ENCODE results near the gene SLC26A1. TPM values are rescaled to one million over a fixed set of nuclear protein-coding genes. Genes with fewer than 3 reads are reported as not detected.

The SLC26A1 gene
- total RNA-seq, 1 experiment from 2014 or later: 0.22 TPM

- Histone ChIP-seq H3K4me1 (ENCODE audit: control insufficient read depth in 1 of 2, insufficient read depth in 2 of 2, low read length in 2 of 2) (peaks cover 14 to 21% of the 10 kb centered on the region in 2 experiments), H3K9me2 (ENCODE audit: insufficient read depth) (no peaks in the 10 kb centered on the region), H3K79me2 (ENCODE audit: insufficient read depth, low read length) (no peaks in the 10 kb centered on the region), H3K27me3 (ENCODE audit: insufficient read depth, low read length) (no peaks in the 10 kb centered on the region), H3K9me3 (ENCODE audit: control insufficient read depth in 1 of 2, insufficient read depth in 1 of 2, low read depth in 1 of 2, low read length in 2 of 2) (no peaks in the 10 kb centered on the region), H2AFZ (ENCODE audit: low read depth, low read length, poor library complexity, severe bottlenecking) (no peak overlapping the region), H3K27ac (ENCODE audit: low read depth, low read length) (no peak overlapping the region), H3K36me3 (ENCODE audit: control insufficient read depth in 1 of 2, insufficient read depth in 2 of 2, low read length in 2 of 2) (no peaks in the 10 kb centered on the region), H3K9ac (ENCODE audit: low read length) (no peak overlapping the region), H4K20me1 (ENCODE audit: insufficient read depth) (no peaks in the 10 kb centered on the region), H3K4me2 (ENCODE audit: low read length) (no peak overlapping the region), H3K4me3 (replicated peaks in 1 of 2; ENCODE audit: low read depth in 1 of 2, low read length in 2 of 2) (no peak overlapping the region)
- DNase-seq (ENCODE audit: low read depth, low spot score) (no peak), ATAC-seq (no peak)
- ChIA-PET CTCF (no interaction called here), POLR2A (no interaction called here), RAD21 (ENCODE audit: low non-redundant PET in 1 of 2, low total read pairs in 2 of 2, uncharacterized antibody in 2 of 2, unreplicated experiment in 2 of 2) (no interaction called here)
- no peak for TF ChIP-seq ATF3 (IDR thresholded peaks at IDR 0.05)
- TF ChIP-seq JUND (IDR thresholded peaks at IDR 0.05): no peak
- no peak for TF ChIP-seq POLR2A (IDR thresholded peaks at IDR 0.05; ENCODE audit: borderline replicate concordance, extremely low read depth, insufficient read depth, insufficient read length)
- no peak for TF ChIP-seq SP1 (IDR thresholded peaks at IDR 0.05; ENCODE audit: low read depth)
- TF ChIP-seq, protein P1, sequence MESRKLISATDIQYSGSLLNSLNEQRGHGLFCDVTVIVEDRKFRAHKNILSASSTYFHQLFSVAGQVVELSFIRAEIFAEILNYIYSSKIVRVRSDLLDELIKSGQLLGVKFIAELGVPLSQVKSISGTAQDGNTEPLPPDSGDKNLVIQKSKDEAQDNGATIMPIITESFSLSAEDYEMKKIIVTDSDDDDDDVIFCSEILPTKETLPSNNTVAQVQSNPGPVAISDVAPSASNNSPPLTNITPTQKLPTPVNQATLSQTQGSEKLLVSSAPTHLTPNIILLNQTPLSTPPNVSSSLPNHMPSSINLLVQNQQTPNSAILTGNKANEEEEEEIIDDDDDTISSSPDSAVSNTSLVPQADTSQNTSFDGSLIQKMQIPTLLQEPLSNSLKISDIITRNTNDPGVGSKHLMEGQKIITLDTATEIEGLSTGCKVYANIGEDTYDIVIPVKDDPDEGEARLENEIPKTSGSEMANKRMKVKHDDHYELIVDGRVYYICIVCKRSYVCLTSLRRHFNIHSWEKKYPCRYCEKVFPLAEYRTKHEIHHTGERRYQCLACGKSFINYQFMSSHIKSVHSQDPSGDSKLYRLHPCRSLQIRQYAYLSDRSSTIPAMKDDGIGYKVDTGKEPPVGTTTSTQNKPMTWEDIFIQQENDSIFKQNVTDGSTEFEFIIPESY (IDR thresholded peaks at IDR 0.05; ENCODE audit: extremely low read depth, insufficient replicate concordance, low read length): no peak
- no peak for TF ChIP-seq EZH2 (IDR thresholded peaks at IDR 0.05)
- BruUV-seq (replicated peaks): no TSS peak
- intact Hi-C loops (cut with micrococcal nuclease): no loop called here
These were observed 3.8 kb upstream of the SLC26A1 start for GRCh38 chr4:996997-997374.

DNA sequence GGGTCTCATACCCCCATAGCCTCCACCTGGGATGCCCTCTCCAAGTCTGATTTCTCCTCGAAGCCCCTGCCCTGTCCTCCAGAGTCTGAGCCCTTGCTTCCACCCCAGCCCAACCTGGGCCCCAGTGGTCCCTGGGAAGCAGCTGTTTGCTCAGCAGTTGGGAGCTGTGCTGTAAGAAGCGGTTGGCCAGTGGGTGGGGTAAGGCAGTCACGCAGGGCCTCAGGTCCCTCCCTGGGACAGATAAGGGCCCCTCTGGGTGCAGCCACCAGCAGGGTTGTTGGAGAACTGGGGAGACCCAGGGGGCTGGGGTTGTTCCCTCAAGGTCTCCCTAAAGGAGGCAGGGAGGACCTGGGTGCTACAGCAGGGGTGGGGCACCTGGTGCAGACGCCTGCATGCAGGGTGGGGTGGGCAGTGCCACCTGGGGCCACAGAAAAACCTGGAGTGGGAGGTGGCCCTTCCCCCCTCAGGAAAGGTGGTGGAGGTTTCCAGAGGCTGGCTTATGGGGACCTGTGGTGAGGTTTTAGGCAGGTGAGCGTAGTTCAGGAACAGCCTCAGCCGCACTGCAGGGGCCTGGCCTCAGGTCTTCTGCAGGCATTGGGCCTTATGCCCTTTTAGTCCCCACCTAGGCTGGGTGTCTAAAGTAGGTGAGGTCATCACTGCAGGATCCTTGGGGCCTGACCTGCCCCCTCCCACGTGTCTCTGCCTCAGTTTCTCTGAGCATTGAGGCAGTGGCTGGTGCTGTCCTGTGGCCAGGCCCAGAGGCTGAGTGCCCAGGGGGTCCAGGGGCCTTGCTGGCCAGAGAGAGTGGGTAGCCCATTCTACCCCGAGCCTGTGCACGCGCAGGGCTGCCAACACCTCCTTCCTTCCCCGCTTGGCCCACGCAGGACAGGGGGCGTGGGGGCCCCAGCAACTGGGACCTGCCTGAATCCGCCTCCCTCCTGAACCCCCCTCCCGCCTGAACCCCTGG lies 3.1 kb upstream of the SLC26A1 start:
- ChIA-PET POLR2A (no interaction called here), RAD21 (ENCODE audit: low non-redundant PET in 1 of 2, low total read pairs in 2 of 2, uncharacterized antibody in 2 of 2, unreplicated experiment in 2 of 2) (no interaction called here), CTCF (no interaction called here)
- Histone ChIP-seq H3K79me2 (ENCODE audit: insufficient read depth, low read length) (no peaks in the 10 kb centered on the region), H3K9me2 (ENCODE audit: insufficient read depth) (no peaks in the 10 kb centered on the region), H2AFZ (ENCODE audit: low read depth, low read length, poor library complexity, severe bottlenecking) (no peak overlapping the region), H3K27me3 (ENCODE audit: insufficient read depth, low read length) (no peaks in the 10 kb centered on the region), H3K36me3 (ENCODE audit: control insufficient read depth in 1 of 2, insufficient read depth in 2 of 2, low read length in 2 of 2) (no peaks in the 10 kb centered on the region), H3K4me1 (ENCODE audit: control insufficient read depth in 1 of 2, insufficient read depth in 2 of 2, low read length in 2 of 2) (peaks cover 14 to 22% of the 10 kb centered on the region in 2 experiments), H4K20me1 (ENCODE audit: insufficient read depth) (no peaks in the 10 kb centered on the region), H3K9me3 (ENCODE audit: control insufficient read depth in 1 of 2, insufficient read depth in 1 of 2, low read depth in 1 of 2, low read length in 2 of 2) (no peaks in the 10 kb centered on the region), H3K27ac (ENCODE audit: low read depth, low read length) (no peak overlapping the region), H3K9ac (ENCODE audit: low read length) (no peak overlapping the region), H3K4me3 (replicated peaks in 1 of 2; ENCODE audit: low read depth in 1 of 2, low read length in 2 of 2) (no peak overlapping the region), H3K4me2 (ENCODE audit: low read length) (no peak overlapping the region)
- intact Hi-C loops (cut with micrococcal nuclease): no loop called here
- no TSS peak for BruUV-seq (replicated peaks)
- DNase-seq (ENCODE audit: low read depth, low spot score) (no peak), ATAC-seq (no peak)
- TF ChIP-seq MAX (IDR thresholded peaks at IDR 0.05) (no peak), CTCF (IDR thresholded peaks at IDR 0.05 in 2 of 3, conservative IDR thresholded peaks at IDR 0.05 in 1 of 3; ENCODE audit: borderline replicate concordance in 1 of 3, insufficient read depth in 1 of 3, low read depth in 2 of 3, low read length in 2 of 3) (no peak), TCF7L2 (IDR thresholded peaks at IDR 0.05; ENCODE audit: borderline replicate concordance, extremely low read depth, insufficient read depth, insufficient read length) (no peak), ZNF274 (IDR thresholded peaks at IDR 0.05; ENCODE audit: low read depth, low read length) (no peak), ELF1 (IDR thresholded peaks at IDR 0.05; ENCODE audit: borderline replicate concordance, low read depth) (no peak), EZH2phosphoT487 (IDR thresholded peaks at IDR 0.05; ENCODE audit: borderline replicate concordance) (no peak), CBX3 (IDR thresholded peaks at IDR 0.05; ENCODE audit: low read depth) (no peak), FOSL1 (IDR thresholded peaks at IDR 0.05; ENCODE audit: low read depth) (no peak), SIN3A (IDR thresholded peaks at IDR 0.05; ENCODE audit: low read depth) (no peak), EZH2 (IDR thresholded peaks at IDR 0.05) (no peak), EGR1 (IDR thresholded peaks at IDR 0.05; ENCODE audit: low read depth) (no peak), SP1 (IDR thresholded peaks at IDR 0.05; ENCODE audit: low read depth) (no peak)
